NCI-H1417 treated with DMSO at 0.1 percent for 48 hours (cell line): ENCODE measurements around the gene EPHB1.

Experiments
- DNase-seq: peaks from one replicate; lab custom pipeline; 2025; lab: John Stamatoyannopoulos, UW

EPHB1 gene

GRCh38 chr3:134794950-134795745, at the start of gene EPHB1:
EPHB1 (plus strand) TSS chr3:134795260.
- DNase-seq = peak; percentile 68

- DNase-seq = no peak
Observed at GRCh38 chr3:134748698-134749097, 46.4 kb upstream of the EPHB1 start.

DNA sequence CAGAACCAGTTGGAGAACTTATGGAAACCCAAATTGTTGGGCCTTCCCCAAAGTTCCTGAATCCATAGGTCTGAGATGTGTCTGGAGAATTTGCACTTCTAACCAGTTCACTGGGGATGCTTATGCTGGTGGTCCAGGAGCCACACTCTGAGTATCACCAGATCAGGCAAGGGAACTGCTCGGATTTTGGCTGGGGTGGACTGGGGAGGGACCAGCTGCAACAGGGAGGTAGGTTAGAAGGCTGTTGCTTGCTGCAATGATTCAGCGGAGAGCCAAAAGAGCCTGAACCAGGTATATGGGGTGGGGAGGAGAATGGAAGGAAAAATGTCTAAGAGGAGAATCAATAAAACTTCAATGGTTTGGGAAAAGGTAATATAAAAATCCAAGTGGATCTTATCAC, 45.9 kb upstream of the EPHB1 start:
- DNase-seq = no peak

GRCh38 chr3:134749802-134750553, 45.1 kb upstream of the EPHB1 start:
- DNase-seq = no peak

DNA sequence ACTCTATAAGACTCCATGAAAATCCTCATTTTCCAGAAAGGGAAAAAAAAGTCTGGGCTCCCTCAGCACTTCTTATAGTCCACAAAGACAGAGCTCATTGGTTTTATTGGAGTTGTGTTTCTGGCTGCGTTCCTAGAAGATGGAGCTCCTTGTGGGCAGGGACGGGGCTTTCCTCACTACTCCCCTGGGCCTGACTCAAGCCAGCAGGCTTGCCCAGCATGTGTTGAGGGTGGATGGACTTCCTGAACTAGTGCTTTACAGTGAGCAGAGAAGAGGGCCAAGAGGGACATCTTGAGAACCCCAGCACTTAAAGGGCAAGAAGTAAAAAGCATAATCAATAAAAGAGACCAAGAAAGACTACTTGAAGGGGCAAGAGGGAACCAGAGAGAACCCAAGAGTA, 43.2 kb upstream of the EPHB1 start:
- no peak for DNase-seq

- DNase-seq = no peak
Observed at GRCh38 chr3:134752761-134753461, 42.1 kb upstream of the EPHB1 start.

GRCh38 chr3:134753999-134754742, 40.9 kb upstream of the EPHB1 start:
- DNase-seq = no peak

- no peak for DNase-seq
Observed at GRCh38 chr3:134754768-134755559, 40.1 kb upstream of the EPHB1 start.

DNA sequence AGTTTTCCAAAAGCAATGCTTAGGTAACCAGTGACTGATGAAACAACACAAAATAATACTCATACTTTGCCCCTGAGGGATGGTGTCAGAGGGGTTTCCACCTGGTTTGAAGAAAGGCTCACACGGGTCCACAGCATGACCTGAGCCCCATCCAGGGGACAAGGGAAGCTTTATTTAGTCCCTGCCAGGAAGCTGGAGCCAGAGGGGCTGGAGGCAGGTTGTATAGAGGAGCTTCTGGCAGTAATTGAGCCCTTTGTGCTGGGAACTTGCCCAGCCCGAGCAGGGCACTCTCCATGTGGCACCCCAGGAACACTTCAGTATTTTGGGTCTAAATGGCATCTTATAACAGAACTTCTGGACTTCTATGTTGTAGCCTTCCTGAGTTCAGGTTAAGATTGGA, 39.2 kb upstream of the EPHB1 start:
- no peak for DNase-seq

- DNase-seq = no peak
Observed at GRCh38 chr3:134757549-134758069, 37.5 kb upstream of the EPHB1 start.

- no peak for DNase-seq
Observed at GRCh38 chr3:134761213-134761612, 33.8 kb upstream of the EPHB1 start.

GRCh38 chr3:134762016-134762415, 33.0 kb upstream of the EPHB1 start:
- DNase-seq = no peak

GRCh38 chr3:134765468-134765867, 29.6 kb upstream of the EPHB1 start:
- no peak for DNase-seq

DNA sequence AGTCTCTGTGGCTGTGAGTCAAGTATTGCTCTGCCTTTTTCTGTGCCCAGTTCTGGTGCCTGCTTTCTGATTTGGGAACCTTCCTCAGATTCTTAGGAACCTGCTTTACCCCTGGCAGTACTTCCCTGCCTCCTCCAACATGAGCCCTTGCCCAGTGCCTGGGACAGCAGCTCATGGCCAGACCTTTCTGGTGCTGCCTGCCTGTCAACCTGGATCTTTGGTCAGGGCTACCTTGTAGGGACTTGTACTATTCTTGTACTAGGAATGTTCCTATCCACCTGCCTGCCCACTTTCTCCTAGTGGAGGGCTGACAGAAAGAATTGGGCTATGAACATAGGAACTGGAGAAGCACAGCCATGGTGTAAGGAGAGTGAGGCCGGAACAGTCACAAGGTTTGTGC, 28.8 kb upstream of the EPHB1 start:
- DNase-seq = no peak

DNA sequence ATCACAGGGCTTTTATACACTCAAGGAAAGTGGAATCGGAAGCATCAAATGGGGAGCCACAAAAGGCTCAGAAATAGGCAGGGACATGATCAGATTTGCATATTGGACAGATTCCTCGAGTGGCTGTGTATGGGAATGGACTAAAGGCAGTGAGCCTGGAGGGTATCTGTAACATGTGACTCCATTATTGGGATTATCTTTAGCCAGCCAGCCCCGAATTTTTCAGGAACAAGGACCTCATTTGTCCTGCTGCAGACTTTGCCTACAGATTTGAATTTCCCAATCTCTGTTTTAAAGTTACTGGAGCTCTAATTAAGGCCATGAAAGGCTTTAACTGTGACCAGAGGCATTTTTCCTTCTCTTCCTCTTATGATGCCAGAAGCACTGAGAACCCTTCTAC, 26.9 kb upstream of the EPHB1 start:
- no peak for DNase-seq

- no peak for DNase-seq
Observed at GRCh38 chr3:134768837-134769236, 26.2 kb upstream of the EPHB1 start.

GRCh38 chr3:134769287-134769868, 25.7 kb upstream of the EPHB1 start:
- DNase-seq = no peak

GRCh38 chr3:134772011-134772410, 23.0 kb upstream of the EPHB1 start:
- DNase-seq = no peak

DNA sequence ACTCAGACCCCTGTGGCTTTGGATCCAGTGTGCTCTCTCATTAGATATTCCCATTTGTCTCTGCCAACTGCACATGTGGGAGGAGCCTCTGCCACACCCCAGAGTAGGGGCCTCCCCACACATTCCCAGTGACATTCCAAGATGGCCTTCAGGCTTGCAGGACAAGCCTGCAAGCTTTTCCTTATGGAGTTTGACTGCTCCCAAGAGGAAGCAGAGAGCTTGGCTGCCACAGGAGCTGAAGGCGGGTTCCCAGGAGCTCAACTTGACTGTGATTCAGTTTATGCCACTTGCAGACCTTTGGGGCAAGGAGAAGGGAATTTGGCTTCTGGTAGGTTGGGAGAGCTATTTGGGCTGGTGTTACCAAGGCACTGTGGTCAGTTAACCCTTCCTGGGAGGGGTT, 22.5 kb upstream of the EPHB1 start:
- no peak for DNase-seq

- no peak for DNase-seq
Observed at GRCh38 chr3:134775831-134776230, 19.2 kb upstream of the EPHB1 start.

DNA sequence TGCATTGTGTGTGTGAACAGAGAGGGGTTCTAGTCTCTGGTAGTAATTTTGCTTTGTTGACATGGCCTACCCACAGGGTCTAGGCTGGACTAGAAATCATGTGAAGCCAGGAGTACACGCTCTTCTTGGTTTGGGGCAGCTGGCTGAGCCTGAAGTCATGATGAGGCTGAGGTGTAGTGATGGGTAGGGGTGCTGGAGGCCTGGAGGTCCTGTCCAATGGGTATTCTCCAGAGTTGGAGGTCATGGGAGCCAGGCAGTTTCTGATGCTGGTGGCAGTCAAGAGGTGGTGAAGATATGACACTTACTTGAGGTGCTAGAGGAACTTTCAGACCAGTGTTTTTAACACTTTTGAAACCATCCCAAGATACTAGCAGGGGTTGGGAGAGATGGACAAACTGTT, 18.5 kb upstream of the EPHB1 start:
- DNase-seq = no peak
